Activated CD4-positive, alpha-beta T cell treated with anti-CD3 and anti-CD28 coated beads, Interleukin-10, Interleukin-2, amounts not matched to agents 100 ng/mL and 50 ng/mL, durations not matched to agents 16 hours and 8 hours (primary cell): ENCODE measurements around the gene TLE2.
"Not testable (repeated sequence)": the region's sequence is repeated elsewhere in the genome, so short reads cannot be mapped to it uniquely, and the experiment has no call there.

Experiments
- DNase-seq: peaks from one replicate; pipeline ENCODE4 v3.0.0-alpha.2; 2020

The TLE2 gene

GRCh38 chr19:2981898-2982297 is 47.2 kb downstream of the TLE2 start:
- DNase-seq = no peak

- no peak for DNase-seq
Observed at GRCh38 chr19:2978772-2979171, 50.3 kb downstream of the TLE2 start.

- no peak for DNase-seq
Observed at GRCh38 chr19:2978166-2978767, 50.8 kb downstream of the TLE2 start.

GRCh38 chr19:2977746-2978138 is 51.3 kb downstream of the TLE2 start:
- DNase-seq = no peak

GRCh38 chr19:2977001-2977745 is 51.9 kb downstream of the TLE2 start, which contains the start of gene TLE6:
Gene TLE6, plus strand, starts transcription at chr19:2977564. Its CDS starts 670 bp downstream, at chr19:2978234.
- peak; percentile 96 for DNase-seq

GRCh38 chr19:2976609-2977000 is 52.5 kb downstream of the TLE2 start:
- no peak for DNase-seq

GRCh38 chr19:2974342-2975041 is 54.6 kb downstream of the TLE2 start:
- DNase-seq = no peak

GRCh38 chr19:2973229-2973628 is 55.9 kb downstream of the TLE2 start:
- DNase-seq = no peak

- no peak for DNase-seq
Observed at GRCh38 chr19:2970201-2970835, 58.8 kb downstream of the TLE2 start.

GRCh38 chr19:2969104-2969504 is 60.0 kb downstream of the TLE2 start:
- no peak for DNase-seq

- no peak for DNase-seq
Observed at GRCh38 chr19:2967972-2968371, 61.1 kb downstream of the TLE2 start.

- DNase-seq = no peak
Observed at GRCh38 chr19:2964874-2965273, 64.2 kb downstream of the TLE2 start.

GRCh38 chr19:2963631-2964030 is 65.4 kb downstream of the TLE2 start:
- not testable (repeated sequence) for DNase-seq

GRCh38 chr19:2963122-2963521 is 66.0 kb downstream of the TLE2 start:
- DNase-seq = no peak

GRCh38 chr19:2962018-2962670 is 66.9 kb downstream of the TLE2 start:
- DNase-seq = peak; percentile 65

- DNase-seq = no peak
Observed at GRCh38 chr19:2960120-2960519, 69.0 kb downstream of the TLE2 start.

GRCh38 chr19:2957160-2957559 is 71.9 kb downstream of the TLE2 start:
- DNase-seq = no peak

- no peak for DNase-seq
Observed at GRCh38 chr19:2952953-2953481, 76.1 kb downstream of the TLE2 start.

- peak; percentile 99 for DNase-seq
Observed at GRCh38 chr19:2950286-2951124, 78.6 kb downstream of the TLE2 start.

- DNase-seq = peak; percentile 33
Observed at GRCh38 chr19:2949939-2950285, 79.2 kb downstream of the TLE2 start.
